HG03558 (cell line): ENCODE measurements around the gene SRXN1.

ENCODE experiments used
- ATAC-seq: cut with Tn5 transposase; IDR thresholded peaks from one replicate; pipeline ENCODE4 v1.9.1; 2021; ENCODE audit warnings: moderate number of reproducible peaks; ENCODE audit not compliant: unreplicated experiment; ENCODE audit errors: extremely low read depth

Gene SRXN1

DNA sequence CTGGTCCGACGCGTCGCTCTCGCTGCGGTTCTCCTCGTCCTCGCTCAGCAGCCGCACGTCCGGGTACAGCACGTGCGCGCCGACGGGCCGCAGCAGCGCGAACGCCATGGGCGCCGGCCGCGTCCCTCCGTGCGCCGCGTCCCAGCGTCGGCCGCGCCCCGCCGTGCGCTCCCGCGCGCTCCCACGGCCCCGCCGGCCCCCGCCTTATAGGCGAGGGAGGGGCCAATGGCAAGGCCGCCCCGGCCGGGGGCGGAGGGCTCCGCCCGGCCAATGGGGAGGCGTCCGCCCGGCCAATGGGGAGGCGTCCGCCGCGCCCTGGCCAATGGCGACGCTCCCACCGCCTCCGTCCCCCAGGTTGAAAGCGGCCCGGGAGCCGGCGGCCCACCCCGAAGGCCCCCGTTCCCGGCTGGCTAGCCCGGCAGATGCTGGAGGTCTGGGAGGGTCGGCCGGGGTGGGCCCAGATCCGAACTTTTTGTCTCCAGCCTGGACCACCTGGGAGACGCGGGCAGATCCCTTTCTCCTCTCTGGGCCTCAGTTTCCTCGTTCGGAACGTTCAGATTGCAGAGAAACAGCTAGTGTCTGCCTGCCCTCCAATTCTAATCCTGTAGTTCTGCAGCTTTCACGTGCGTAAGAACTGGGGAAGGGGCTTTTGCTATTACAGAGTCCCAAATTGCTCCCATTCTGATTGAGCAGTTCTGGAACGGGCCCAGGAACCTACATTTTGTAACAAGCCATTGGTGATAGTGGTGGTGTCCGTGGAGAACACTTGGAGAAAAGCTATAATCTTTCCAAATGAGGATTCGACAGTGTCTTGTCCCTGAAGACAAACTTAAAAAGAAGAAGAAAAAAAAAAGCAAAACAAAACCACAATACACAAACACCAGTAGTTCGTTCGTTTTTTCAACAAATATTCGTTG, 42.6 kb downstream of the SRXN1 start, which contains the start of gene TCF15:
Gene TCF15 (minus strand): TSS at position 180 of the 917 bp plus-strand sequence. CDS start 72 bp downstream, at position 108.
- no peak for ATAC-seq

DNA sequence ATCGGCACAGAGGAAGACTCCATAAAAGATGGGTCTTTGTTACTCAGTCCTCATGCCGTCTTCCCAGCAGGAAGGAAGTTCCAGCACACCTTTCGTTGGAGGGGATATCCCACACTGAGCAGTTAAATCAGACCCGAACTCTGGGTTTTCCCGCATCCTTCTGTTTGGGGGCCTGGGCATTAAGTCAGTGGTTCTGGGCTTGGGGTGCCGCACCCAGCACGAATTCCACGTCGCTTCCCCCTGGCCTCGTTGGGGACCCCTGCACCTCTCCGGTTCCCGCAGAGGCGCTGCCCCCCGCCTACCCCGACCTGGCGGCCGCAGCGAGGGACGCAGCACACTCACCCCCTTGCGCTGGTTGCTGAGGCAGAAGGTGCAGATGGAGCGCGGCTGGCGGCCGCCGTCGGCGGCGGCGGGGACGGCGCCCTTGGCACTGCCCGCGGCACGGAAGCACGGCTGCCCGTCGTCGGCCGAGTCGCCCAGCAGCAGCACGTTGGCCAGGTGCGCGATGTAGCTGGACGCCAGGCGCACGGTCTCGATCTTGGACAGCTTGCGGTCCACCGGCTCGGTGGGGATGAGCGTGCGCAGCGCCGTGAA, 43.5 kb downstream of the SRXN1 start:
- no peak for ATAC-seq

DNA sequence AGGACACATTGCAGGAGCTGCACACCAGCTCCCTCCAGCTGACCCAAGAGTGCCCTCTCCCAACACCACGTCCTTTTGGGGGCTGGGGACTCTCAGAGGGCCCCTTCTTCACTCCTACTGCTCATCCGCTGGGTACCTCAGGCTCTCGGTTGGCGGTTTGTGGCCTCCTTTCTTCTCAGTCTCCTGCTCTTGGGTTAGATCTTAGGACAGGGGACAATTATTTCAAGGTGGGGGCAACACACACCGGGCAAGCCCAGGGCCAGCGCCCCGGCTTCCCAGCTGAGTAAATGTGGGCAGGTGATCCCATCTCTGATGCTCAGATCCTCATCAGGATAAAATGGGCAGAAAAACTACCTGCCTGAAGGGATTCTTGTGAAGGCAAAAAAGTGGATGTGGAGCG, 44.0 kb downstream of the SRXN1 start:
- no peak for ATAC-seq

DNA sequence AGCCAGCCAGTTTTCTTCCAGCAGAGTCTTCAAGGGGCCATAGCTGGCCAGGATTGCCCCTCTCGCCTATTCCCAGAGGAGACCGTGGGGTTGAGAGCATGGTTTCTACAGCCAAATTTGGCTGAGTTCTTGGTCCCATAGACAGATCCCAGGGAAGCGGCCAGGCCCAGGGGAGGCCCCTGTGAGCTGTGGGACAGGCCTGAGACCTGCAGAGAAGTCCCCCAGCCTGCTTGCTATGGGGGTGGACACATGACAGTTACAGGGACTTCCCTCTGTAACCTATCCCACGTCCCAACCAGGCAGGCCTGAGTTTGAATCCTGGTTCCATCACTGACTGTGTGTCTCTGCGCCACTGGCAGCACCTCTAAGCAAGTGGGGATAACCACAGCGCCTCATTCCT, 45.5 kb downstream of the SRXN1 start:
- no peak for ATAC-seq

DNA sequence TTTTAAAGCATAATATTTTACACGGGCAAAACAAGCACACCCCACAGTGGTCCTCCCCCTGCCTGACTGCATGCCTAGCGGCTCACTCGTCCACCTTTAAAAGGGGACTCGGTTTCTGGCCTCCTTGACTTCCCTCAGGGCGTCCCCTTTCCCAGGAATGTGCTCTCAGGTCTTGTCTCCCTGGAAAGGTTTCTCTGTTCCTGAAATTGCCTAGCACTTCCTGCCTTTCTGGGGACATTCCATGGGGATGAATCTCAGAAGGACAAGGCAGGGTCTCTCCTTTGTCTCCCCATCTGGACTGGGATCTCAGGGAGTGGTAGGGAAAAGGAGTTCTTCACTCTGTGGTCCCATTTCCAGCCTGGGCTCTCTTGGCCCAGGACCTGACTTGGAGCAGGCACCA, 47.8 kb downstream of the SRXN1 start:
- no peak for ATAC-seq

DNA sequence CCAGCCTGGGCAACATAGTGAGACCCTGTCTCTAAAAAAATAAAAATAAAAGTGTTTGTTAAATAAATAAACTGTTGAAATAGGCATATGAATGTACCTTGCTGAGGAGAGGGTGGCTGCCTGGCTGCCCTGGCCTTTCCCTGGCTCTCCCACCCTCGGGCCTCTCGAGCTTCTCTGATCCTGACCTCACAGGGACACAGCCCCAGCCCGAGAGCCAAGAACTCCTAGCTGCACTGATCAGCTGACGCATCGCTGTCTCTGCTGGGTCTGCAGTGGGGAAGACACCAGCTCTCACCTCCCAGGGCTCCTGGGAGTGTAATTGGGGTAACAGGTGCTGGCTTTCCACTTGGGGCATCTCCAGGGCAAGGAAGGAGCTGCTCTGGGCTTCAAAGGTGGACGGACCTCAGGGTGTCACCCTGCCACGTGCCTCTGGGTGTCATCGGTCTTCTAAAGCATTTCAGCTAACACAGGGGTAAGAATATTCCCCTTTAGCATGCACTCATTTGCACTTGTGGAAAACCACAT, 49.8 kb downstream of the SRXN1 start:
- ATAC-seq, result no peak

DNA sequence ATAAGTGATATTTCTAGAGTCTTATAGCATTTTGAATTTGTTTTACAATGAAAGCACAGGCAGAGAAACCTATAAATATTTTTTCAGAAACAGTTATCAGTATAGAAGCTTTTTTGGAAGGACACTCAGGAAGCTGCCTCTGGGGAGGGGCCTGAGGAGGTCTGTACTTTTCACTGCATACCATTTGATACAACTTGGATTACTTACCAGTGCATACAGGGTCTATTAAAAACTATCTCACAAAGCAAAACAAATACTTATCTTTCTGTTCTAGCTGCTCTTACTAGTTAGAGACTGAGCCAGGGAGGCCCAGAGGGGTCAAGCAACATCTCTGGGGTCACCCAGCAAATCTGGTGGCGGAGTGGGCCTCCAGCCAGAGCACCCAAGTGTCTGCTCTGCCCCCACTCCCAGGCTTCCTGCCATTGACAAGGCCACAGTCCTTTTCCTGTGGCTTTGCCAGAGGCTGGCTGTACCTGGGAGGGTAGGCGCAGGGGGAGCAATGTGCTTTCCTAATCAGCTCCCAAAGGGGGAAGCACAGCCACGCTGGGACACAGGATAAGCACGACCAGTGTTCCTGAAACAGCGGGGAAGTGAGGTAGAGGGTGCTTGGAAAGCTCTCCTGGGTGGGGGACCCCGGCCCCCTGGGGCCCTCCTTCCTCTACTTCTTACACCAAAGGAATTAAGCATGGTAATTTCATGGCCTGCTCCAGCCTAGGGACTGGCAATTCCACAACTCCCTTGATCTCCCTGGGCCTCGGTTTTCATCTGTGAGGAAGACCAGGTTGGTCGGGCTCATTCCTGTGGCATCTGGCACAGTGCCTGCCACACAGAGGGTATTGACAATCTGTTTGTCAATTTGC, 50.7 kb downstream of the SRXN1 start:
- ATAC-seq, result no peak

DNA sequence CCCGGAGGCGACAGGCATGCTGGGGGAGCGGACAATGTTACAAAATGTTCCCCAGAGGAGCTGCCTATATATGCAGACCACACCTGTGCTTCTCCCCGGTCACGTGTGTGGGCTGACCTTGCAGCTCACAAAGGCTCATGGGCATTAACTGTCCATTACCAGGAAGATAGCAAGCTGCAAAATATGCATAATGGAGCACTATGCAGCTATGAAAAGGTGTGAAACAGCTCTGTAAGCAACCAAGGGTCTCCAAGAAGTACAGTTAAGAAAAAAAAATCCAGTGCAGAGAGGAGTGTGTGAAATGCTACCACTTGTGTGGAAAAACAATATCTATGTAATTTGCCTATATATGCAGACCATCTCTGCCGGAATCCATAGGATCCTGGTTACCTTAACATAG, 52.3 kb downstream of the SRXN1 start:
- ATAC-seq, result no peak

DNA sequence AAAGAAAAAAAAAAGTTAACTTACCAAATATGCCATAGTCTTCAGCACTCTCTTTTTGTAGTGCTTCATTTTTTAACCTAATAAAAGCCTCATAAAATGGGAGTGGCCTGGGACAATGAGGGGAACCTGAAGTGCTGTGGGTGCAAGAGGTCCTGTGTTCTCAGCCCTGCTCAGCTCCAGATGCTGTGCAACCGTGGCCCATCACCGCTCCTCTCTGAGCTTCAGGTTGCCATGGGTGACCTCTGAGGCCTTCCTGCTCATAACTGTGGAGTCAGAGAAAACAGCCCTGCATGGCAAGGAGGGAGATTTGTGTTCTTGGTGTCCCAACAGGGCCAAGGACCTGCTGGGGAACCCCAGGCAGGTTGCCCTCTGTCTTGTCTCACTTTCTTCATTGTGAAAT, 52.9 kb downstream of the SRXN1 start:
- ATAC-seq, result no peak

DNA sequence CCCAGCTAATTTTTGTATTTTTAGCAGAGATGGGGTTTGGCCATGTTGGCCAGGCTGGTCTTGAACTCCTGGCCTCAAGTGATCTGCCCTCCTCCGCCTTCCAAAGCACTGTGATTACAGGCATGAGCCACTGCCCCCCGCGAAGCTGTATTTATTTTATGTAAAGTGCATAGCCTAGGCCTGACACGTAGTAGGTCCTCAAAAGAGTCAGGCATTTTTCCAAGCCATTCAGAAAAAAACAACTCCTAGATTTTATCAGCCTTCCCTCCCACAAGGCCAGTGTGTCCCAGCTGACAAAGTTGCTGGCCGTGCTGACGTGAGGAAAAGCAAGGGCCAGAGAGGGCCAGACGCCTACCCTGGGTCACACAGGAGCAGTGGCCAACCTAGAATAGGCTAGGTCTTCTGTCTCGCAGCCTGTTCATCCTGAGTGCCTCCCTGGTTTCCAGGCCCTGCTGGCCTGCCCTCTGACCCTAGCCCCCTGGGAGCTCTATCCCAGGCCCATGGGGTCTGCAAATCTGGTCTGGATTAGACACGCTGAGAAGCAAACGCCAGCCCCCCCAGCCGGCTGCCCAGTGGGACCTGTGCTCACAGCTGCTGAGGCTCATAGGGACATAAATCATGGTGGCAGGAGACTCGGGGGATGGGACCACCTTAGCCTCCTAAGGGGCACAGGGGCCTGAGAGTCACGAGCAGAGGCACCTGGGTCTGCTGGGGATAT, 54.7 kb downstream of the SRXN1 start:
- no peak for ATAC-seq

DNA sequence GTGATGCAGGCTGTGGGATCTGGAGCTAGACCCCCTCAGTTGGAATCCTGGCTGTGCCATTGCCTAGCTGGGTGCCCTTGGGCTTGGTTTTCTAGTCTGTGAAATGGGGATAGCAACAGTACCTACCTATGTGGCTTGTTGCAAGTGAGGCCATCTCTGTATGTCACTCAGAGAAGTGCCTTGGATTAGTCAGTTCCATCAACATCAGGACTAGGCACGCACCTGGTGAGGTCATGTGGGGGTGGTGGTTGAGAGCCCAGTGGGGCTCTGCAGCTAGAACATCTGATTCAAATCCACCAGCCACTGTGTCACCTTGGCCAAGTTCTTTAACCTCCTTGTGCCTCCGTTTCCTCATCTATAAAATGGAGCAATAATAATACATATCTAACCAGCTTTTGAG, 55.4 kb downstream of the SRXN1 start:
- no peak for ATAC-seq
